HL-60/S4 treated with phorbol 12-myristate 13-acetate at 8.2 ng/mL for 4 days and 3 days (cell line): ENCODE results near the gene TLE4.

Experiments
- in situ Hi-C: fragments of 300-500 bp; cut with MboI; formaldehyde crosslinking; loops from 2 replicates; pipeline ENCODE4 v1.15.0; 2022; ENCODE audit warnings: low sequenced_read_pairs

TLE4 gene

DNA sequence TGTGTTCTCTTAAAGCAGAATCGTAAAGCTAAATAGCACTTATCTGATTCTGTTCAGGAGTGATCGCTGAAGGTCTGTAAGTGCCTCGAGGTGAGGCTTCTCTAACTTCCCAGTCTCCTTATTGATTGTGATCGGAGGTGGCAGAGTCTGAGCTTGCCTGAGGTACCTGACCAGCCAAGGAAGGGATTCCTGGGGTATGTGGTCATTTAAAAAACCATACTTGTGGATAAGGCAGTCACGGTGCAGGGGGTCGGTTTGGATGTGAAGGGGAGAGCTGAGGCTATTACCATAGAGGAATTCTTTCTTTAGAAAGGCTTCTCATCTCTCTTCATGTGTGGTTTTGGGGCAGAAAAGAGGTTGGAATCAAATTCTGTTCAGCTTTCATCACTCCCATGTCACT, 193.7 kb downstream of the TLE4 start:
- in situ Hi-C loops, result no loop called here

DNA sequence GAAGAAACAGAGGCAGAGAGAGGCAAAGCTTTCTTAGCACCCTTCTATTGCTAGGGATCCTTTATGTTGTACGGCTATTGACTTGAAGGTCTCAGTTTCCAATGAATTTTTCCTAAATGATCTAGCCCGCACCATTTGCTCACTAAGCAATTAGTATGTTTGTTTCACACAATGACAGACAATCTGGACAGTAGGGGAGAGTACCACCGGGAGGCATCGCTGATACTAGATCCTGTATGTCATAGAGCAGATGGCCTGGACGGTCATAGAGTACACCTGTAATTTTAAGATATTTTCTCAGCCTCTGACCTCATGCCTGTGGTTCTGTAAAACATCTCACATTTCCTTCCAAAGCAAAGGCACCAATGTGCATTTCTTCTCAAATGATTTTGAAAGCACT, 194.3 kb downstream of the TLE4 start:
- in situ Hi-C loops, result no loop called here

DNA sequence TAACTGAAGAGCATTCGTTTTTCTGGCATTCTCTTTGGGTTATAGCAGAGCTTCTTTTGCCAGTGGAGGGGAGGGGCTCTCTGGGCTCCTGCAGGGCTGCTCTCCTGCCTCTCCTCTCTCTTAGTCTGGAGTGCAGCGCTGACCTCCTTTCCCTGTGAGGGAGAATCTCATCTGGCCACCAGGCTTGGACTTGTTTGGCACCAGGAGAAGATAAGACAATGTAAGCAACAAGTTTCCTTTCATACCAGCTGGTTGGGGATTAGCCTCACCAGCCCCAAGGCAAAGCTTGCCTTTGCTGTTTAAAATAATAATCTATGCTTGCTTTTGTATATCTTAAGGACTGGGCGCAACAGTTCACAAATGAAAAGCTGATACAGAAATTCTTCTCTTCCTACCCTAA, 196.4 kb downstream of the TLE4 start:
- in situ Hi-C loops, result no loop called here

DNA sequence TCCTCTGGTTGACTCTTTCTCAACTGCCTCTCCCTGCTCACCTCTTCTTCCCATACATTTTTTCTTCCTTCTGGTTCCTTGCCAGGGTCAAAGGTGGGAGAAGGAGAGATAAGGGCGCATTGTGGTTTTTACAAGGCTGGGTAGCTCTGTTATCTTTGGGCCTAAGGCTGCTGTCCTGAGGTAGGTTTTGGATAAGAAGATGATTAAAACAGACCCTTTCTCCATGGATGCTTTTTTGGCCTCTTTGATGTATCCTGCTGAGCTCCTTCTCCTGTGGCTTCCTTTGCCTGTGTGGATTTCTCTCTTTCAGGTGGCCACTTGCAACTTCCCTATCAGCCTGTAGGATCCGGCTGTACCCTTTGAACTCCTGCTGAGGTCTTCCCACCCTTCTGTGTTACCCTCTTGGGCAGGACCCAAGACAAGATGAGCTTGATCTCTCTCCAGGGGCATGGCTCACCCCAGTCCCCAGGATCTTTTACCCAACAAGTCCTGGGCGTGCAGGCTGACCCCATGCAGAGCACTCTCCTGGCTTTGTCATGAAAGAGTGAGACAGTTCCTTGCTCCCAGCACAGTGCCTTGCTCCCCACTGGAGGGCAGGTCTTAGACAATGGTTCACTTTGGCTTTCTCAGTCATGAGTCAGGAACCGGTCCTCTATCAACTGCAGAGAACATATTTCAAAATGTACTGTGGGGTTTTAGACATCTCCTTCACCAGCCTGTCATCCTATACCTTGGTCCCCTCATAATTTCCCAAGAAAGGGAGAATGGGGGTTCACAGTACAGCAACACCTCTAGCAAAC, 197.9 kb downstream of the TLE4 start:
- in situ Hi-C loops, result no loop called here

DNA sequence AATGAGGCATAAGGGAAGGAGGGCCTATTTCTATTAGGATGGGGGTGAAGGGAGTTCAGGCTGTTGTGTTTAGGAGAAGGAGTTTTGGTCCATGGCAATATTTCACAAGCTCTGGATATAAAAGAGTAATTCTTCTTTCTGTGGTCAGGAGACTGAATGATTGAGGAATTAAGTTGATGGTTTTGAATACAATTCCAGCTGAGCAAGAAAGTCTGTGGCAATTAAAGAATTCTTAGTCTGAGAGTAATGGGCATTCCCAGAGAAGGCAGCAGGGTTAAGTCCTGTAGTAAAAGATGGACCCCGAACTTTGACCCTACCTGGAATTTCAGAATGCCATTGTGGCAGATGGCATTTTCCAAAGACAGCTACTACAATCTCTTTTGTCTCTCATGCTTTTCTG, 202.6 kb downstream of the TLE4 start:
- in situ Hi-C loops, result no loop called here
